Breast epithelium (tissue), 3 donors: Measurements from ENCODE around the gene RBM39.

ENCODE experiments used
- POLR2A ChIP-seq: fragments of 450-650 bp; IDR thresholded peaks from one replicate; pipeline ENCODE4 v1.6.1; 2016; ENCODE audit warnings: antibody characterized with exemption, mild to moderate bottlenecking, moderate library complexity
- POLR2AphosphoS5 ChIP-seq, 3 donors: sonication (generic); formaldehyde crosslinking; IDR thresholded peaks; one replicate each; pipeline ENCODE4 v1.6.1; 2017; ENCODE audit warnings: antibody characterized with exemption in 3 of 3
- TF ChIP-seq, protein P1 (sequence below), 3 donors: fragments of 450-650 bp; IDR thresholded peaks; one replicate each; pipeline ENCODE4 v1.5.1; 2016 to 2017; ENCODE audit warnings: antibody characterized with exemption in 3 of 3, mild to moderate bottlenecking in 3 of 3, moderate library complexity in 3 of 3

DNA sequence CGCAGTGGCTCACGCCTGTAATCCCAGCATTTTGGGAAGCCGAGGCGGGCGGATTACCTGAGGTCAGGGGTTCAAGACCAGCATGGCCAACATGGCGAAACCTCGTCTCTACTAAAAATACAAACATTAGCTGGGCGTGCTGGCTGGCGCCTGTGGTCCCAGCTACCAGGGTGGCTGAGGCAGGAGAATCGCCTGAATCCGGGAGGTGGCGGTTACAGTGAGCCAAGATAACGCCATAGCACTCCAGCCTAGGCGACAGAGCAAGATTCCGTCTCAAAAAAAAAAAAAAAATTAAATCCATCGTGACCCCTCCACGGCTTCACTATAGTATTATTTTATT lies 76.1 kb downstream of the RBM39 start:
- TF ChIP-seq POLR2AphosphoS5 (IDR thresholded peaks at IDR 0.05) (no peak), POLR2A (no peak)
- TF ChIP-seq, protein P1, sequence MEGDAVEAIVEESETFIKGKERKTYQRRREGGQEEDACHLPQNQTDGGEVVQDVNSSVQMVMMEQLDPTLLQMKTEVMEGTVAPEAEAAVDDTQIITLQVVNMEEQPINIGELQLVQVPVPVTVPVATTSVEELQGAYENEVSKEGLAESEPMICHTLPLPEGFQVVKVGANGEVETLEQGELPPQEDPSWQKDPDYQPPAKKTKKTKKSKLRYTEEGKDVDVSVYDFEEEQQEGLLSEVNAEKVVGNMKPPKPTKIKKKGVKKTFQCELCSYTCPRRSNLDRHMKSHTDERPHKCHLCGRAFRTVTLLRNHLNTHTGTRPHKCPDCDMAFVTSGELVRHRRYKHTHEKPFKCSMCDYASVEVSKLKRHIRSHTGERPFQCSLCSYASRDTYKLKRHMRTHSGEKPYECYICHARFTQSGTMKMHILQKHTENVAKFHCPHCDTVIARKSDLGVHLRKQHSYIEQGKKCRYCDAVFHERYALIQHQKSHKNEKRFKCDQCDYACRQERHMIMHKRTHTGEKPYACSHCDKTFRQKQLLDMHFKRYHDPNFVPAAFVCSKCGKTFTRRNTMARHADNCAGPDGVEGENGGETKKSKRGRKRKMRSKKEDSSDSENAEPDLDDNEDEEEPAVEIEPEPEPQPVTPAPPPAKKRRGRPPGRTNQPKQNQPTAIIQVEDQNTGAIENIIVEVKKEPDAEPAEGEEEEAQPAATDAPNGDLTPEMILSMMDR (IDR thresholded peaks at IDR 0.05) = no peak
